ENCODE results near the gene ROBO2.

GRCh38 chr3:77189258-77189657 is 149.4 kb downstream of the ROBO2 start:
- no peak for TF ChIP-seq CTCF (IDR thresholded peaks at IDR 0.05)
- TF ChIP-seq POLR2A (IDR thresholded peaks at IDR 0.05): no peak
- TF ChIP-seq EP300 (IDR thresholded peaks at IDR 0.05): no peak
- TF ChIP-seq POLR2AphosphoS5 (IDR thresholded peaks at IDR 0.05): no peak
